DMS79 treated with DMSO at 0.1 percent for 48 hours (cell line): ENCODE measurements around the gene CDH4.

Experiments used
- DNase-seq: peaks from one replicate; lab custom pipeline; 2025; lab: John Stamatoyannopoulos, UW

Gene CDH4

DNA sequence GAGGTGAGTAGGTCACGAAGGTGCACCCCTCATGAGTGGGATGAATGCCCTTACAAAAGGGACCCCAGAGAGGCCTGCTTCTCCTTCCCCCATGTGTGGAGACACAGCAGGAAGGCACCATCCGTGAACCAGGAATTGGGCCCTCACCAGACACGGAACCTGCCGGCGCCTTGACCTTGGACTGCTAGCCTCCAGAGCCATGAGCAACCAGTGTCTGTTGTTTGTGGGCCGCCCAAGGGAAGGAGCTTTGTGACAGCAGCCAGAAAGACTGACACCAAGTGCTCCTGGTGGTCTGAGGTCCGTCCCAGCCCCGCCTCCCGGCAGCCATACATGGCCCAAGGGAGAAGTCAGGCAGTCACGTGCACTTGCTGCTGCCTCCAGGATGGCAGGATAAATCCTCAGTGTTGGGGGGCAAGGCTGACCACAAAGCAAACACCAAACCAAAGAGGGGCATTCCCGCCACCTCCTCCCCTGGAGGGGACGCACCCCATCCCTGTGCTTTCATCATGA is 29.3 kb downstream of the CDH4 start:
- no peak for DNase-seq

DNA sequence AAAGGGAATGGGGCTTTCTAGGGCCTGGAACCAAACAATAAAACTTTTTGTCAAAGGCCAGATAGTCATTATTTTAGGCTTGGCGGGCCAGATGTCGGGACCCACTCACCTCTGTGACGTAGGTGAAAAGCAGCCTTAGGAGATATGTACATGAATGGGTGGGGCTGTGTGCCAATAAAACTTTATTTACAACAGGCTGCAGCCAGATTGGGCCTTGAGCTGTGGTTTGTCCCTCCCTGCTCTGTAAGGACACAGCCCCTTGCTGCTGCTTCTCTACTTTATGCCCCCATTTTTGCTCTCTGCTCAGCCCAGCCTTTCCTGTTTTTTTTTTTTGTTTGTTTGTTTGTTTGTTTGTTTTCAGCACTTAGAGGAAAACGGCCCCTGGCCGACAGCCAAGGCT is 32.7 kb downstream of the CDH4 start:
- no peak for DNase-seq

DNA sequence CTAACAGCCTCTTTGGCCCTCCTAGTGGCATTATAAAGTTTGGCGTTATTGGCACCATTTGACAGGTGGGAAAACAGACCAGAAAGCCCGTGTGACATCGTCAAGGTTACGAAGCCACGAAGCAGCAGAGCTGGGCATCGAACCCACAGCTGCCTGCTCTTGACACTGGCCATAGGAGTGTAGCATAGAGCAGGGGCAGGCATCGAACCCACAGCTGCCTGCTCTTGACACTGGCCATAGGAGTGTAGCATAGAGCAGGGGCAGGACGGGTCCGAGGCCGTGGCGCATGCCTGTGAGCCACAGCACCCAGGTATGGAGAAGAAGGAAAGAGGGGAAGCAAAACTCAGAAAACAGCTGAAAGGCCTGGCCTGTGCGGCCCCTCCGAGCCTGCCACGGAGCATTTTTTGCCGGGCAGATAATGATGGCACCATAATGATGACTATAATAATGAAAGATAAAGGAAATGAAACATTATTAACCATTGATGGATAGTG is 33.1 kb downstream of the CDH4 start:
- no peak for DNase-seq

DNA sequence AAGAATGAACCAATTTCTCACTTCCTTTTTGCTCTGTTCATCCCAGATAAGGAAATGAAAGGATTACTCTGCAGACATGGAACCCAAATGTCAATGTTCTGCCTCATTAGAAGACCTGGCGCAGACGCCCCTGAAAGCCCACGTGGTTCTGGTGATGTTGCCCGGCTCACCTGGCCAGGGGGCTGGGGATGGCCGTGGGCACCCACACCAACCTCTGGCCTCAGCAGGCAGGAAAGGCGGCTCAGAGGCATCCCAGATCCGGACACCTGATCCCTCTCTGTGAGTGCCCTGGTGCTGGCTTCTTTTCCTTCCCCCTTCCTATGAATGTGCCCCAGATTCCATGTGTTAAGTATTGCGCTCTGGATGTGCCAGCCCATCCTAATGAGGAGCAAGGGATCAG is 33.6 kb downstream of the CDH4 start:
- no peak for DNase-seq

DNA sequence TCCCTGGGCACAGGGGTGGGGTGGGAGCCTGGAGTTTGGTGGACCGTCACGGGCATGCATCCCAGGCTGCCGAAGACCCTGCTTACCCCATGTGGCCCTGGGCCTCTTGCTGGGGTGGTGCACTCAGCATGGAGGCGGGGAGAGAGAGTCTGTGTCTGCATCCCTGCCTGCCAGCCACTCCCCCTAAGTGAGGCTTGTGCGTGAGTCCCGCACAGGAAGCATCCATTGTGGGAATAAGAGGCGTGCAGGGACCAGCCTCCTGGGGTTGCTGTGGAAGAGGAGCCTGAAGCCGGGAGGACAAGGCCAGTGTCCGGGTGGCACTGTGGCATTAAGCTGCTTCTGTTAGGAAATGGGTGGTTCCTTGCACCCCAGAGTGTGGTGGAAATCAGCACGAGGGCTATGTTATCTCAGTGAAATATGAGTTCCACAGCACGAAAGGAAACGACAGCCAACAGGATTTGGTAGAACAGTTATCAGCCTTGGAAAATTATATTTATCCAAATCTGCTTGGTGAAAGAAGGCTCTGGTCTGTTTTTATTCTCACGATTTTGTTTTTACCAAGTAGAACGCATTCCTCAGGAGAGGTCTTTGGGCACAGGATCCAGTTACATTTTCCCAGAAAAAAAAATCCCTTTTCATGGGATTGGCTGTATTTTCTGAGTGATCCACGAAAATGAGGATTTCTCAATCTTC is 35.7 kb downstream of the CDH4 start:
- DNase-seq, result no peak

DNA sequence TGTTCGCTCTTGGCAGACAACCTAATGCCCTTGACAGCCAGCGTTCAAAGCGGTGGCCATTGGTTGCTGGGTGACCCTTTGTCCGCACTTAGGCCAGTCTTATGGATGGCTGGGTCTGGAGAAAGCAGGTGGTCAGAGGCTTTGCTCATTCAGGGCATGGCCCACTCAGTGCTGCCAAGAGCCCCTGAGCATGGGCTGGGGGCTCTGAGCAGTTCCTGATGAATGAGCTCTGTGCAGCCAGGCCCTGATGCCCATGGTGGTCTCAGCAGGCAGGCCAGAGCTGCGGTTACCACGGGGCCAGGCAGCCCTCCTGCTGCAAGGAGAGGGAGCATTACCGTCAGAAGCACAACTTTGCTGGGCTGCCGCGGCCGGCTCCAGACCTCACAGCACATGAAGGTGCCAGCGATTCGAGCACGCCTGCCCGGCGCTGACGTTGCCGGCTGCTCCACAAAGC is 36.3 kb downstream of the CDH4 start:
- no peak for DNase-seq

DNA sequence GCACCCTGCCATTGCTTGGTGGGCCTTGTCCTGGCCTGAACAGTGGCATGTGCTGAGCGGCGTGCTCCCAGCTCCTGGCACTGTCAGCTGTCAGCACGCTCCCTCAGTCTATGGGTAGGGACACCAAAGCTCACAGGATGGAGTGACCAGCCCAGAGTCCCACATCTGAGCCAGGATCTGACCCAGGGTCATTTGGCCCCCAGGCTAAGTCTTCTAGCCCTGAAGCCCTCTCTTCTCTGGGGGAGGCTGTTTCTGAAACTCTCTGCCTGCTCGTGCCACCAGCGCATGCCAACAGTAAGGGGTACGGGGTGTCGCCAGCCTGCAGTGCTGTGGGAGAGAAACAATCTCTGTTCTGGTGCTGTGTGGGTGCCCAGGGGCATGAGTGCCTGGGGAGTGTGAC is 37.1 kb downstream of the CDH4 start:
- DNase-seq, result no peak

DNA sequence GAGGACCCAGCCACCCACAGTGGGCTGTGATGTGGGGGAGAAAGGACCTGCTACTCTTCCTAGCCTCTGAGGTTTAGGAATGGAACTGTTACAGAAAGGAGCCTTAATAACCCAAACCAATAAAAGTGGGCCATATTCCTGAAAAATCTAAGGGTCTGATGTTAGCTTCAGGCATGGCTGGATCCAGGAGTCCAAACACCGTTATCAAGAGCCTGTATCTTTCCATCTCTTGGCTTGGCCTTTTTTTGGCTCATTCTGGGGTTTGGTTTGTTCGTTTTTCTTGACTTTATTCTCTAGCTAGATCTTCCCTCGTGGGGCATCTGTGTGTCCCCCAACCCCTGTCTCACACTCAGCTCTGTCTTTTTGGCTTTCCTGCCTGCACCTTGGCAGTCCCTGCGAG is 38.7 kb downstream of the CDH4 start:
- DNase-seq, result no peak

DNA sequence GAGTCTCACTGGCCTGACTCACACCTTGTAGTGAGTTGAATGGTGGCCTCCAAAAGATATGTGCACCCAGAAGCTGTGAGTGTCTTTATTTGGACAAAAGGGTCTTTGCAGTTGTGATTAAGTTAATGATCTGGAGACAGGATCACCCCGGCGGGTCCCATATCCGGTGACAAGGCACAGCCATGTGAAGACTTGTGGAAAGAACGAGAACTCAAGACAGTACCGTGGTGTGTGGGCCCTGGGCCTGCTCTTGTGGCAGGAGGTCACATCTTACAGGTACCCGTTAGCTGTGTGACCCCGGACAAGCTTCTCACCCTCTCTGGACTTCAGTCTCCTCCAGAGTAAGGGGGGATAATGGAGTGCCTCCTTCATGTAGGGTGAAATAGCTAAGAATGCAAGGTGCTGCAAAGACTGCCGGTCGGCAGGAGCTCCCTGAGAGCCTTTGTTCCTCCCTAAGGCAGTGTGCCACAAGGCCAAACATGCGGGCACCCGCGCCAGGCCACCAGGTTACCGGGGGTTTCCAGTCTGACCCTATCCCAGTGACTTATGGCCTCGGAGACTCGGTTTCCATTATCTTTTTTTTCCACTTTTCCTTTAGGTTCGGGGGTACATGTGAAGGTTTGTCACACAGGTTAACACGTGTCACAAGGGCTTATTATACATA is 39.2 kb downstream of the CDH4 start:
- DNase-seq, result no peak

DNA sequence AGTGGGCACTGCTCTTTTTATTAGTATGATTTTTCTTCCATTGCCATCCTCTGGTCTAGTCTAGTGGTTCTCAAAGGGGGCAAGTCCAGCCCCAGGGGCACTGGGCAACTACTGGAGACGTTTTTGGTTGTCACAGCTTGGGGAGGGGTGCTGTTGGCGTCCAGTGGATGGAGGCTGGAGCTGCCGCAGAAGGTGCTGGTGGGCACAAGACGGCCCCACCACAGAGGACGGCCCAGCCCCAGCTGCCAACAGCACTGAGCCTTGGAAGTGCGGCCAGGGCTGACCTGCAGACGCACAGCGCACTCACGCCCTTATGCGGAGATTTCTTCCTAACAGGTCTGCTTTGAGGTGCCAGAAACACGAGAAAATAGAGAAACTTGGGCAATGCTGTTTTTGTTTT is 40.3 kb downstream of the CDH4 start:
- no peak for DNase-seq

DNA sequence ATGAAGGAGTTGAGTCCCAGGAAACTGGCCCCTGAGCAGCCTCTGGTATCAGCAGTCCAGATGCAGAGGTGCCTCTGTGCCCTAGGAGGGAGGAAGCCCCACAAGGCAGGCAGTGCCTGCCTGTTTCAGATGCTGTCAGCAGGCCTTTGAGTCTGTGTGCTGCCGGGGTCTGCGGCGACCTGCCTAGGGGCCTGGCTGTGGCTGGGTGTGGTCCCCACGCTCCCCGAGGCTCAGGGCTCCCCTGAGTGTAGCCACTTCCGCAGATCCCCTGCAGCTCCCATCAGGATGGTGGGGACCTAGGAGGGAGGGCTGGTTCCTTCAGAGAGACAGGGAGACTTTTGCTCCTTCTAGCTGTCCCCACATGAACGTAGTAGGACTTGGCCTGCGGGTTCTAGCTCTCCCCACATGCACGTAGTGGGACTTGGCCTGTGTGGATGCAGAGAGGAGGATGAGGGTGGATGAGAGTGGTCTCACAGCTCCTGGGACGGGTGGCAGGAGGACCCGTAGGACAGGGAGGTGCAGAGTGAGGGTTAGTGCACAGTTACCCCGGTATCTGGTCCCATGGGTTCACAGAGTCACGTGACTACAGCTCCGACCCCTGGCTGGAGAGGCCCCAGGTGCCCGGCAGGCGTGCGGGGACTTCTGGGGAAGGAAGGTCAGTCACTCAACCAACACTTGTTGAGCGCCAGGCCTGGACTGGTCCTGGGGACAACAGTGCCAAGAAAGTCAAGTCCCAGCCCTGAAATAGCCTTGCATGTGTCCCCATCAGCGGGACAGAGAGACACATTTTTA is 41.0 kb downstream of the CDH4 start:
- no peak for DNase-seq

DNA sequence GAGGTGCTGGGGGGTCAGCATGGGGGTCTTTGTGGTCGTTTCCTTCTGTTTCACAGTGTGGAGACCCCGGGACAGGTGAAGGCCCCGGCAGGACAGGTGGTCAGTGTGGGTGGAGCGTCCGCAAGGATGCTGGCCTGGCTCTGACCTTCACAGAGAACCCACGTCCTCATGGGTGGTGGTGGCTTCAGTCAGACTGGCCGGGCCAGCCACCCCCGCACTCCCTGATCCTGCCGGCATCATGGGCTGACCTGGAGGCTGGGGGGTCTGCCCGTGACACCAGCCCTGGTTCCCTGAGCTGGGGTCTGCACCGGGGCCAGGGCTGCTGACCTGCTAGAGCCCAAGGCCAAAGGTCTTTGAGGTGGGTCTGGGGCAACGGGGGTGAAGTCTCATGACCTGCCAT is 41.9 kb downstream of the CDH4 start:
- DNase-seq, result no peak

DNA sequence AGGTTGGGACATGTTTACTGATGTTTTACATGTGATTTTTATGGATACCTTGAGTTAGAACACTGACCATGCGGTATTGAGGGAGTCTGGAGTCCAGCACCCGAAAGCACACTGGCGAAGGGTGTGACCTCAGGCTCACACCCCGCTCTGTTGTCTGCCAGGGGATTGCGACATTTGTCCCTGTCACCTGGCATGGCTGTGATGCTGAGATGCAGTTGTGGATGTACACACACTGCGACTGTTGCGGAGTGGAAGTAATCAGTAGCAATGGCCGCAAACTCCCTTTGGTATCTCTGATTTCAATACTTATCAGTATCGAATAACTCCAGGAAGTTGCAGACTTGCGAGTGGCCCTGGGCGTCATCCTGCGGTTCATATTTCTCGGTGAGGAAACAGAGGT is 43.2 kb downstream of the CDH4 start:
- DNase-seq, result no peak

DNA sequence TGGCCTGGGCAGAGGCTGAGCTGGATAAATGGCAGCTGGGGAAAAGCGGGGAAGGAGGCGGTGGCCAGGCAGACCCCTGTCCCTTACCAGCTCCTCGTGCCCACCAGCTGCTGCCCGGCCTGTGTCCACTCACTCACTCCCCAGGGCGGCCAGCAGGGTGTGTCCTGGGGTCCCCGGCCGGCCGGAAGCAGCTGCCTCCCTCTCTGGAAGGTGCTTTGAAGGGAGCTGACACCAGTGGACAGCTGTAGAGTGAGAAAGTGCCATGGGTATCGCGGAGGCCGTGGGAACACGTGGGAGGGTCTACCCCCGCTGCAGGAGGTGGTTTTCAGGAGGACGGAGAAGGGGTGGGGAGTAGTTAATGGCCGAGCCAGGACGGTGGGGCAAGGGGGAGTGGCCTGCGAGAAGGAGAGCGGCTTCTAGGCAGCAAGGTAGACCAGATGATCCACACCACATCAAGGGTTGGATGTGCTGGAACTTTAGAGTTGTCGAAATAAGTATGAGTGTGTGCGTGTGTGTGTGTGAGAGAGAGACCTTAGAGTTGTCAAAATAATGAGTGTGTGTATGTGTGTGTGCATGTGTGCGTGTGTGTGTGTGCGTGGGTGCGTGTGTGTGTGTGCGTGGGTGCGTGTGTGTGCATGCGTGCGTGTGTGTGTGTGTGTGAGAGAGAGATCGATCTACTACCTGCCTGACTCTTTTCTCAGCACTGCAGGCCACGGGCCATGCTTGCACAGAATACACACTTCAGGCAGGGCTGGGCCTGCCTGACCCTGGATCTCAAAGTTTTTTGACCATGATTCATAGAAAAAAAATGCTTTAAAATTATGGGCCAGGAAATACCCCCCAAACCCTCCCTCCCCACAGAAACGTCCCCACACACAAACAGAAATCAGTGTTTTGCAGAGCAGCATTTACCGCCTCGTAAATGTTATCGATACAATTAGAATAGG is 43.9 kb downstream of the CDH4 start:
- no peak for DNase-seq

DNA sequence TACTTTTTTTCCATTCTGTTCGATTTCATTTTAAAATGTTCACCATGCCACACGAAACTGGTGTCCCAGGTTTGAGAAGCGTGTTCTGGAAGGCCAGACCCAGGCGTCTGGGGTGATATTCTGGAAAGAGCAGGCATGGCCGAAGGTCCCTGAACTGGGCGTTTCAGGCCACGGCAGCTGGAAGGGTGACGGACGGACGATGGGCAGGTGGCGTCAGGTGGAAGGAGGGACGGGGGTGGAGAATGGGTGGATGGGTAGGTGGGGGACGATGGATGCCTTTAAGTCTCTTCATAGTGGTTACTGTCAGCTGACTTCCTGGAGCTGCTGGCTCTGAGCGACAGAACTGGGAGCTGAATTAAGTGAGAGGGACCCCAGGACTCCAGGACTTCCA is 44.6 kb downstream of the CDH4 start:
- DNase-seq, result no peak

DNA sequence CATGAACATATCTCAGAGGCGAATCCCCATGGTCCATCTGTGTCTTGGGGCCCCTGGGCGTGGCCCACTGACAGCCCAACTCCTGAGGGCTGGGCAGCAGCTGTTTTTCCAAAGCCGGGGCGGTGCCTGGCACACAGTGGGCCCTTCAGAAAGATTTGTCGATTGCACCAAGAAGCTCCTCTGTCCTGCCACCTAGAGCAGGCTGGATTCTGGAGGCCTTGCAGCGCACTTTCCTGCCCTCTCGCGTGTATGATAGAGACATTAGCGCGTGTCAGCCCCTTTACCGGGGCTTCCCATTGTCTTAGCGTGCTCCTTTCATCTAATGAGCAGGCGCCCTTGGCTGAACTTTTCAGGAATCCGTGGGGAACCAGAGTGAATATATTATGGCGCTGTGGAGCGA is 45.4 kb downstream of the CDH4 start:
- no peak for DNase-seq

DNA sequence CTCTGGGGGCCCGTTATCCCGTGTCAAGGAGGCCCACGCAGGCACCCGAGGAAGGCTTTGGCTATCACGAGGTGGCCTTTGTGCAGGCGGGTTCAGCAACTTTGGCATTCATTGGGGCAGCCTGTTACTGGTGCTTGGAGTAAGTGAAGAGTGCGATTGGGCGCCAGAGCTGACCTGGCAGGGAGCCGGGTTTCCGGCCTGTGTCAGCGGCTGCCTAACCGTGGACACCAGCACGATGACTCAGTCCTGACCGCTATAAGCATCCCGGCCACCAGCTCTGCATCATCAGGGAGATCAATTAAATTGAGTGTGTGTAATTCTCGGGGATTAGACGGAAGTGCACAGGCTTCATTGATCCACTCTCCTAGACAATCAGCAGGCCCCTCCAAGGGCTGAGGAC is 45.9 kb downstream of the CDH4 start:
- DNase-seq, result no peak

DNA sequence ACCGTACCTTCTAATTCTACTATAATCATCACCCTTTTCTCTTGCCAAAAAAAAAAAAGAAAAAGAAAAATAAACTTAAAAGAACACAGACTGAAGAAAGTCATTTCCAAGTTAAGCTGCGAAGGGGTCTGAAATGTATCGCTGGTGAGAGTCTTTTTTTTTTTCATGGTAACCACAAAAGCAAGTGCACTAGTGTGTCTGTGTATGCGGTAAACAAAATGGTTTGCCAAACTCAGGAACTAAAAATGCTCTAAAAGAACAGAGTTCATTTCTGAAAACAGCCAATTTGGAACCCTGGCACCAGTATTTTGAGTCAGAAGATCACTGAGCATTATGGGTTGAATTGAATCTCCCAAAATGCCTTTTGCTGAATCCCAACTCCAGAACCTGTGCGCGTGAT is 46.6 kb downstream of the CDH4 start:
- DNase-seq, result no peak

DNA sequence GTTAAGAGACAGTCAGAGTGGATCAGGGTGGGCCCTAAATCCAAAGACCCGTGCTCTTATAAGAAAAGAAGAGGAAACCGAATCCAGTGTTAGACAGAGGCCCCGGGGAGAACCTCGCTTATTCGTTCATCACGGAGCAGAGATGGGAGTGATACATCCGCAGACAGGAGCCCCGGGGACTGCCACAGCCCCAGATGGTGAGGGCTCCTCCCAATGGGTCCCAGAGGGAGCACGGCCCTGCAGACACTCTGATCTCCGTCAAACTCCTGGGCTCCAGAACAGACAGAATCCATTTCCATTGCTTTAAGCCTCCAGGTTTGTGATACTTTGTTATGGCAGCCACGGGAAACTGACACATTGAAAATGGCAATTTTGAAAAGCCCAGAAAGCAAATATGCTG is 47.0 kb downstream of the CDH4 start:
- no peak for DNase-seq

DNA sequence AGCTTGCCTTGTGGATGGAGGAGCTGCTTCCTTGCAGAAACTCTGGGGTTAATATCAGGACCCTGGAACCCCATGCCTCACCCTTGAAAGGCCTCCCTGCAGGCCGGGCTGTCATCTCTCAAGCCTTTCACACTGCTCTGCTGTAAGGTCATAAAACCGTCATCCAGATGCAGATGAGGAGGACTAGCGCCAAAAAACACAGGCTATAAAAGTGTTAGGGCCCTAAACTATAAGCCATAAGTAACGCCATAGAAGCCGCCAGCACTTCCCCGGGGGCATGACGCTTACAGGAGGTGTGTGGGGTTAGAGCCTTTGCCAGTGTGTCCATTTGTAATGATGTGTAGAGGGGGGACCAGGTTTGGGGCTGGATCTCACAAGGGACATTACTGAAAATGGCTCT is 47.6 kb downstream of the CDH4 start:
- peak; percentile 71 for DNase-seq

DNA sequence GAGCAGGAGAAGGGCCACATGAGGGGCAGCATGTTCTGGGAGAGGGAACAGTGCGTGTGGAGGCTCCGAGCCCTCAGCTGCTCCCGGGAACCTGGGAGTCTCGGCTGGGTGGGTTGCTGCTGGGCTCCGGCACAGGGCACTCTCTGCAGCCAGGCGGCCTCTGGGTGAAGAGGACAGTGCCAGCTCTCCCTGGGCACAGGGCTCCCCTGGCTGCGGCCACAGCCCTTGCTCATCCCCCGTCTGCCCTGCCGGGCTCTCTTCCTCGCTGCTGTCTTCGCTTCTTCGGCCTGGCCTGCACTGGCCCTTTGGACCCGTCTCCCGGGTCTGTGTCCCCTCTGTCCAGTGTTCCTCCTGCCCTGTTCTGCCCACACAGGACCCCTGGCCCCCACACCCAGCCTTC is 48.2 kb downstream of the CDH4 start:
- no peak for DNase-seq

DNA sequence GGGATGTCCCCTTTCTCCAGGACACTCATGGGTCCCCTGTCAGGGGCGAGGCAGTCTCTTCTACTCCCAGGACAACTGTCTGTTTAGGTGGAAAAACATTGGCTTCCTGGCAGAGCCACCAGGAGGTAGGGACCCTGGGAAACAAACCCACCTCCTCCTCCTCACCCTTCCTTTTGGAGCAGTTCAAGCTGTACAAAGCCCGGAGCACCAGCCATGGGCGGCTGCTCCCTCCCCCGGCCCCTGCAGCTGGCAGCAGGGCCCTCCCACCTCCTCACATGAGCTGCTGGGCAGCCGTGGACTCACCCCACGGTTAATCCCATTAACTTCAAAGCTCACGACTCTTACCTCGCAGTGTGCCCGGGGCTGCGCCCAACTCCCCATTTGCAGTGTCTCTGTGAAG is 48.6 kb downstream of the CDH4 start:
- no peak for DNase-seq
